Testis (tissue), 2 donors: ENCODE data around the gene CACNG4.

Experiments
- CTCF ChIP-seq, 3 experiments: fragments of 450-650 bp in 2 of 3; fragments of 200-600 bp in 1 of 3; sonication (generic) in 1 of 3; IDR thresholded peaks; one replicate each; pipeline ENCODE4 v1.5.1; 2016 to 2019; ENCODE audit warnings: antibody characterized with exemption in 3 of 3, mild to moderate bottlenecking in 2 of 3, moderate library complexity in 1 of 3
- POLR2A ChIP-seq: fragments of 450-650 bp; IDR thresholded peaks from one replicate; pipeline ENCODE4 v1.6.1; 2017; ENCODE audit warnings: antibody characterized with exemption, mild to moderate bottlenecking, moderate library complexity

GRCh38 chr17:66976781-66977201, 12.3 kb downstream of the CACNG4 start:
- TF ChIP-seq POLR2A (no peak), CTCF (IDR thresholded peaks at IDR 0.05) (no peak)
